ENCODE results near the gene SPP1.
"Not testable (repeated sequence)": the region's sequence is repeated elsewhere in the genome, so short reads cannot be mapped to it uniquely, and the experiment has no call there.

Gene SPP1

DNA sequence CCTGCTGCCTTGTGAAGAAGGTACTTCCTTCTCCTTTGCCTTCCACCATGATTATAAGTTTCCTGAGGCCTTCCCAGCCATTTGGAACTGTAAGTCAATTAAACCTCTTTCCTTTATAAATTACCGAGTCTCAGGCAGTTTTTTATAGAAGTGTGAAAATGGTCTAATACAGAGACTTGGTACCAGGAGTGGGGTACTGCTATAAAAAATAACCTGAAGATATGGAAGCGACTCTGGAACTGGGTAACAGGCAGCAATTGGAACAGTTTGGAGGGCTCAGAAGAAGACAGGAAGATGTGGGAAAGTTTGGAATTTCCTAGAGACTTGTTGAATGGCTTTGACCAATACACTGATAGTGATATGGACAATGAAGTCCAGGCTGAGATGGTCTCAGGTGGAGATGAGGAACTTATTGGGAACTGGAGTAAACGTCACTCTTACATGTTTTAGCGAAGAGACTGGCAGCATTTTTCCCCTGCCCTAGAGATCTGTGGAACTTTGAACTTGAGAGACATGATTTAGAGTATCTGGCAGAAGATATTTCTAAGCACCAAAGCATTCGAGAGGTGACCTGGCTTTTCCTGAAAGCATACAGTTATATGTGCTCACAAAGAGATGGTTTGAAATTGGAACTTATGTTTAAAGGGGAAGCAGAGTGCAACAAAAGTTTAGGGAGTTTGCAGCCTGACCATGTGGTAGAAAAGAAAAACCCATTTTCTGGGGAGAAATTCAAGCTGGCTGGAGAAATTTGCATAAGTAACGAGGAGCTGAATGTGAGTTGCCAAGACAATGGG, 50.6 kb downstream of the SPP1 start:
- DNase-seq (ENCODE audit: low read depth), result not testable (repeated sequence)

DNA sequence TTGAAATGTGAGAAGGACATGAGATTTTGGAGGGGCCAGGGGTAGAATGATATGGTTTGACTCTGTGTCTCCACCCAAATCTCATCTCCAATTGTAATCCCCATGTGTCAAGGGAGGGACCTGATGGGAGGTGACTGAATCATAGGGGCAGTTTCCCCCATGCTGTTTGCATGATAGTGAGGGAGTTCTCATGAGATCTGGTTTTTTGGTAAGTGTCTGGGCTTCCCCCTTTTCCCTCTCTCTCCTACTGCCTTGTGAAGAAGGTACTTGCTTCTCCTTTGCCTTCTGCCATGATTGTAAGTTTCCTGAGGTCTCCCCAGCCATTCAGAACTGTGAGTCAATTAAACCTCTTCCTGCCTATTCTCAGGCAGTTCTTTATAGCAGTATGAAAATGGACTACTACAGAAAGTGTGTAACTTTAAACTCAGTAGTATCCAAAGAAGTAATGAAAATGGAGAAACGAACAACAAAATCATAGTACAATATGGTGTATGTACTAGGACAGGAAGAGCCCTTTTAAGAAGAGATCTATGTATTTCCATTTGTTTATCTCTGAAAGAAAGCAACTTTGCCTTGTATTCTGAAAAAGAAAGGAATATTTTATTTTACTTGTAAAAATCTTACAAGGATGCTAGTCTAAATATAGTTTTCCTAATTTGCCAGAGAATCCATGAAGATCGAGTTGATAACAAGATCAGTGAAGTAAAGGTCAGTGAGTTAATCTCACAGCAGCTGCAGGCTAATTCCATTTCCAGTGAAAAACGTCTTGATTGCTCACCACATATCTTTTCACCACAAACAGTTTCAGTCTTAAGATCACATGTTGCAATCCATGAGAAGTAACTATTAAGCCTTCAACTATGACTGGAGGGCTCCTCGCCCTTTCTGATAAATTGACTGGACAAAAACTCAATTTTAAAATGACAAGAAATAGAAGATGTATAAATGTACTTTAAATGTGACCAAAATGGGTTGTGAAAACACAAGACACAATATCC, 52.4 kb downstream of the SPP1 start:
- DNase-seq (ENCODE audit: low read depth), result no peak

DNA sequence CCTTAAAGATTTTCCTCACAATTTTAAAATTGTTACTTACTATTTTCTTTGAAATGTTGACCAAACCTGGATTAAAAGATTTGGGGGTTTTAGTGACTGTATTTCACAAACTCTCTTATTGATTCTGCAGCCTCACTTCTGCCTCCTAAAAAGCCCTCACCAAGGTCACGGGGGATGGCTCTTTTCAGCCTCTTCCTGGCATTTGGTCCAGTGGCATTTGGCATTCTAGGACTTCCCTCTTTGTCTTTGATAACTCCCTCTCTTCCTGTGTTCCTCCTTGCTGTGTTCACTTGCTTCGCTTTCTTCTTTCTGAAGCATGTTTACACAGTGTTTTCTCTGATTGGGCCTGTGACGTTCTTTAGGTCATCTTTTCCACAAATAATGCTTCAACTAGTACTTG, 53.4 kb downstream of the SPP1 start:
- no peak for DNase-seq (ENCODE audit: low read depth)

DNA sequence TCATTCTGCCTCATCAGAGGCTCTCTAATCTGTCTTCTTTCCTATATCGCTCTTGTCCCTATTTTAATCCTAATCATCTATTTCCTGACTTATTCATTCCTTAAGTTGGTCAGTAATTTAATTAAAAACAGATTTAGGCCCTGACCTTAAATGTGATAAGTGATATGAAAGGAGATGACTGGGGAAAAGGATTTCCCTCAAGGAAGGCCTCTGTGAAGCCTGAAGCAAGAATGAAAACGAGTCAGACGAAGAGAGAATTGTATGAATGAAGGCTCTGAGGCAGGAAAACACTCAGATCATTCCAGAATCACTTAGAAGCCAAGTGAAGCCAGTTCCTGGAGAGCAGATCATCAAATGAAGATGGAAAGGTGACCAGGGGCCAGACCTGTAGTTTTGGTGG, 54.0 kb downstream of the SPP1 start:
- no peak for DNase-seq (ENCODE audit: low read depth)

DNA sequence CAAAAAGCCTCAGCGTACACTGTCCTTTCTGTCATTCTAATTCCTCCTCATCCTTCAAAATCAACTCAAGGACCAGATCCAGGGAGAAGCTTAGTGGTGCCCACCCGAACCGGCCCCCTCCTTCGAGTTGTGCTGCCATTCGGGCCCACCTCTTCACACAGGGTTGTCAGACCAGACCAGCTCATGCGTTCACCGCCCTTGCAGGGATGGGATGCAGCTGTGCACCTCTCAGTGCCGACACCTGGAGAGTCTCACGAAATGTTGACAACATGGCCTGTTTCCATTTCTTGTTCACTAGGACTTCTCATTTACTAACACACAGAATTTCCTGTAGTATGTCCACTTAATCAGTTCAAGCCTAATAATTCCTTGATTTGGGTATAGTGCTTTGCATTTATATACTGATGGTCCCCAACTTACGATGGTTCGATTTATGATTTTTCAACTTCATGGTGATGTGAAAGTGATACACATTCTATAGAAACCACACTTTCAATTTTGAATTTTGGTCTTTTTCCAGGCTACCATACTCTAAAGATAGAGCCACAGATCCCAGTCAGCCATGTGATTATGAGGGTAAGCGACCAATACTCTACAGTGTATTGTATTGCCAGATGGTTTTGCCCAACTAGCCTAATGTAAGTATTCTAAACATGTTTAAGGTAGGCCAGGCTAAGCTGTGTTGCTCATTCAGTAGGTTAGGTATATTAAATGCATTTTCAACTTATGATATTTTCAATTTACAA, 55.2 kb downstream of the SPP1 start:
- DNase-seq (ENCODE audit: low read depth), result no peak
